B cell (primary cell): ENCODE results near the gene ATP2B3. TPM values are rescaled to one million over a fixed set of nuclear protein-coding genes. Genes with fewer than 3 reads are reported as not detected.

ENCODE experiments used
- ATAC-seq: fragments of 200-7000 bp; cut with Tn5 transposase; one replicate; pipeline ENCODE4 v1.10.0; 2021; ENCODE audit warnings: low read depth, mild to moderate bottlenecking, moderate number of reproducible peaks, moderate library complexity
- CTCF ChIA-PET: fragments of 350-600 bp; sonication (Branson Sonifier 250); formaldehyde crosslinking; loops from one replicate; lab custom pipeline; 2021; ENCODE audit warnings: antibody characterized with exemption, inconsistent platforms; lab: Charles Lee
- POLR2A ChIA-PET: fragments of 350-600 bp; sonication (Branson Sonifier 250); formaldehyde crosslinking; loops from one replicate; lab custom pipeline; 2021; ENCODE audit warnings: antibody characterized with exemption; lab: Charles Lee
- DNase-seq: peaks from one replicate; pipeline ENCODE4 v3.0.0; 2013
- H2AFZ ChIP-seq: 2 replicates; pipeline ENCODE4 v1.6.1; 2012; ENCODE audit warnings: mild to moderate bottlenecking, low read depth, low read length; ENCODE audit not compliant: insufficient read depth, poor library complexity, severe bottlenecking
- H3K27ac ChIP-seq, 2 donors: 1 replicate in 1 of 2; 2 replicates in 1 of 2; pipeline ENCODE4 v1.5.1; 2012 to 2013; ENCODE audit warnings: low read length in 2 of 2, mild to moderate bottlenecking in 2 of 2, moderate library complexity in 1 of 2
- H3K27me3 ChIP-seq, 4 experiments: fragments of 200-600 bp in 1 of 4; sonication (generic) in 1 of 4; replicated peaks in 1 of 4; 1 replicate in 2 of 4; 2 replicates in 2 of 4; pipeline versions ENCODE4 v1.6.1 to v1.7.0; 2013 to 2016; ENCODE audit warnings: low read length in 3 of 4, mild to moderate bottlenecking in 2 of 4, mixed read lengths in 1 of 4, moderate library complexity in 1 of 4; ENCODE audit not compliant: insufficient read depth in 4 of 4, control insufficient read depth in 3 of 4; ENCODE audit errors: control extremely low read depth in 1 of 4
- H3K36me3 ChIP-seq, 2 experiments: replicated peaks in 1 of 2; 1 replicate in 1 of 2; 2 replicates in 1 of 2; pipeline versions ENCODE4 v1.6.1 to v1.7.1; 2013; ENCODE audit warnings: low read length in 1 of 2; ENCODE audit not compliant: insufficient read depth in 2 of 2, control insufficient read depth in 1 of 2; ENCODE audit errors: control extremely low read depth in 1 of 2, extremely low read depth in 1 of 2
- H3K4me1 ChIP-seq, 2 donors: fragments of 200-600 bp in 1 of 2; sonication (generic) in 1 of 2; 1 replicate in 1 of 2; 2 replicates in 1 of 2; pipeline versions ENCODE4 v1.5.1 to v1.6.1; 2013 to 2017; ENCODE audit warnings: low read length in 2 of 2; ENCODE audit not compliant: control insufficient read depth in 2 of 2, insufficient read depth in 2 of 2
- H3K4me2 ChIP-seq: replicated peaks from 2 replicates; pipeline ENCODE3; 2012; ENCODE audit warnings: mild to moderate bottlenecking, low read depth, low read length; ENCODE audit not compliant: poor library complexity, severe bottlenecking
- H3K4me3 ChIP-seq, 5 experiments: fragments of 200-600 bp in 1 of 5; sonication (generic) in 1 of 5; 1 replicate in 3 of 5; 2 replicates in 2 of 5; pipeline versions ENCODE4 v1.5.1 to v1.7.0; 2011 to 2016; ENCODE audit warnings: low read length in 4 of 5, mild to moderate bottlenecking in 4 of 5, low read depth in 2 of 5, control low read depth in 1 of 5, moderate library complexity in 1 of 5; ENCODE audit not compliant: insufficient read depth in 1 of 5; ENCODE audit errors: control extremely low read depth in 1 of 5, extremely low read depth in 1 of 5
- H3K79me2 ChIP-seq: fragments of 200-600 bp; sonication (generic); one replicate; pipeline ENCODE4 v1.6.0; 2016; ENCODE audit warnings: low read length; ENCODE audit not compliant: control insufficient read depth, insufficient read depth
- H3K9ac ChIP-seq: fragments of 200-600 bp; sonication (generic); 2 replicates; pipeline ENCODE4 v1.6.1; 2017; ENCODE audit warnings: mild to moderate bottlenecking, low read length, moderate library complexity
- H3K9me3 ChIP-seq, 3 donors: one replicate each; pipeline versions ENCODE4 v1.6.1 to v1.7.1; 2013; ENCODE audit warnings: low read length in 2 of 3; ENCODE audit not compliant: control insufficient read depth in 2 of 3, insufficient read depth in 1 of 3; ENCODE audit errors: control extremely low read depth in 1 of 3
- H4K20me1 ChIP-seq: 2 replicates; pipeline ENCODE4 v1.6.0; 2012; ENCODE audit warnings: mild to moderate bottlenecking, low read length; ENCODE audit not compliant: insufficient read depth, control insufficient read depth, poor library complexity, severe bottlenecking
- H3K27ac Mint-ChIP-seq: one replicate; pipeline ENCODE4 v1.8.0; 2021; ENCODE audit warnings: mixed read lengths
- H3K27me3 Mint-ChIP-seq: one replicate; pipeline ENCODE4 v1.8.0; 2021; ENCODE audit warnings: mixed read lengths
- H3K4me1 Mint-ChIP-seq: one replicate; pipeline ENCODE4 v1.8.0; 2021; ENCODE audit warnings: mixed read lengths
- H3K4me3 Mint-ChIP-seq: one replicate; pipeline ENCODE4 v1.8.0; 2021; ENCODE audit warnings: mixed read lengths
- H3K9me3 Mint-ChIP-seq: one replicate; pipeline ENCODE4 v1.8.0; 2022; ENCODE audit warnings: mixed read lengths; ENCODE audit not compliant: insufficient read depth
- CTCF ChIP-seq: fragments of 200-600 bp; IDR thresholded peaks from one replicate; pipeline ENCODE4 v1.8.0; 2022; ENCODE audit warnings: antibody characterized with exemption, mild to moderate bottlenecking
- EZH2 ChIP-seq: IDR thresholded peaks from 2 replicates; pipeline ENCODE4 v1.6.1; 2012; ENCODE audit warnings: borderline replicate concordance, low read depth, mild to moderate bottlenecking, moderate library complexity, low read length; ENCODE audit not compliant: insufficient read depth, poor library complexity, severe bottlenecking
- WGBS: methylation state at CpG from one replicate; pipeline ENCODE4 v1.1.5; 2013; ENCODE audit warnings: missing lambda C conversion rate; ENCODE audit not compliant: insufficient coverage; 5-methylcytosine and 5-hydroxymethylcytosine counted together
- intact Hi-C: fragments of 100-400 bp; cut with micrococcal nuclease; formaldehyde crosslinking; loops from one replicate; pipeline ENCODE4 v1.10.0; 2022
- polyA plus RNA-seq: library from polyadenylated mRNA; depleted of rRNA; stranded (reverse); fragments of >200 nt; gene quantifications from 2 replicates; pipeline ENCODE4 v1.2.3, GENCODE V29; 2012
- total RNA-seq, 2 donors: library from RNA; stranded (reverse); fragments of 120-200 nt in 1 of 2; gene quantifications; 1 replicate in 1 of 2; 2 replicates in 1 of 2; pipeline versions ENCODE4 v1.2.3 to v1.2.4, GENCODE V29; 2013 to 2022

The ATP2B3 gene
- total and polyA plus RNA-seq, 2 donors (not counting 1 experiment from before 2014, with no cell fraction given): not detected

- WGBS: 100% methylated on average over 5 of the region's 12 CpGs
- Histone ChIP-seq H2AFZ (no peak overlapping the region), H3K4me2 (no peak overlapping the region), H3K4me1 (peaks cover 34 to 57% of the 10 kb centered on the region in 2 donors), H3K79me2 (peaks cover 38% of the 10 kb centered on the region), H3K4me3 (no peak overlapping the region), H3K36me3 (peaks cover 0 to 49% of the 10 kb centered on the region in 2 experiments), H3K9ac (no peak overlapping the region), H3K9me3 (no peaks in the 10 kb centered on the region), H3K27ac (no peak overlapping the region), H3K27me3 (no peaks in the 10 kb centered on the region), H4K20me1 (peaks cover 38% of the 10 kb centered on the region)
- H3K9me3 Mint-ChIP-seq: no peaks in the 10 kb centered on the region
- intact Hi-C loops: no loop called here
- peaks cover 45% of the 10 kb centered on the region for H3K4me1 Mint-ChIP-seq
- CTCF ChIA-PET: interaction anchor here (1.1 kb wide), 1 partner anchor 10 kb away, joined by 3 read pairs; no protein-coding TSS in a partner anchor
- H3K27me3 Mint-ChIP-seq: no peaks in the 10 kb centered on the region
- POLR2A ChIA-PET: no interaction called here
- H3K4me3 Mint-ChIP-seq: no peak overlapping the region
- ATAC-seq (no peak), DNase-seq (no peak)
- TF ChIP-seq CTCF: no peak
- no peak for TF ChIP-seq EZH2
- H3K27ac Mint-ChIP-seq: peak overlapping the region; percentile 53
Measured at GRCh38 chrX:153592966-153593688, 75.7 kb downstream of the ATP2B3 start.

- Histone ChIP-seq H3K9ac (no peak overlapping the region), H3K27me3 (no peaks in the 10 kb centered on the region), H3K4me1 (peaks cover 34 to 59% of the 10 kb centered on the region in 2 donors), H3K36me3 (peaks cover 0 to 40% of the 10 kb centered on the region in 2 experiments), H3K4me2 (no peak overlapping the region), H3K79me2 (peaks cover 40% of the 10 kb centered on the region), H3K4me3 (no peak overlapping the region), H3K27ac (no peak overlapping the region), H4K20me1 (peaks cover 35% of the 10 kb centered on the region), H2AFZ (no peak overlapping the region), H3K9me3 (no peaks in the 10 kb centered on the region)
- intact Hi-C loops: no loop called here
- no peaks in the 10 kb centered on the region for H3K9me3 Mint-ChIP-seq
- ChIA-PET POLR2A (no interaction called here), CTCF (no interaction called here)
- H3K4me3 Mint-ChIP-seq: no peak overlapping the region
- no peaks in the 10 kb centered on the region for H3K27me3 Mint-ChIP-seq
- H3K4me1 Mint-ChIP-seq: peaks cover 47% of the 10 kb centered on the region
- ATAC-seq (no peak), DNase-seq (no peak)
- 97% methylated on average over 16 of the region's 22 CpGs for WGBS
- TF ChIP-seq EZH2 (no peak), CTCF (no peak)
- no peak overlapping the region for H3K27ac Mint-ChIP-seq
Measured at GRCh38 chrX:153593811-153594500, 76.5 kb downstream of the ATP2B3 start.
